ENCODE data around the gene E4F1. TPM values are rescaled to one million over a fixed set of nuclear protein-coding genes. Genes with fewer than 3 reads are reported as not detected.

The E4F1 gene
- total and polyA plus RNA-seq, 2 of the 13 experiments (the other 11 are each of a cell fraction or from before 2014, with no cell fraction given) = 13.8 to 19.5 TPM

DNA sequence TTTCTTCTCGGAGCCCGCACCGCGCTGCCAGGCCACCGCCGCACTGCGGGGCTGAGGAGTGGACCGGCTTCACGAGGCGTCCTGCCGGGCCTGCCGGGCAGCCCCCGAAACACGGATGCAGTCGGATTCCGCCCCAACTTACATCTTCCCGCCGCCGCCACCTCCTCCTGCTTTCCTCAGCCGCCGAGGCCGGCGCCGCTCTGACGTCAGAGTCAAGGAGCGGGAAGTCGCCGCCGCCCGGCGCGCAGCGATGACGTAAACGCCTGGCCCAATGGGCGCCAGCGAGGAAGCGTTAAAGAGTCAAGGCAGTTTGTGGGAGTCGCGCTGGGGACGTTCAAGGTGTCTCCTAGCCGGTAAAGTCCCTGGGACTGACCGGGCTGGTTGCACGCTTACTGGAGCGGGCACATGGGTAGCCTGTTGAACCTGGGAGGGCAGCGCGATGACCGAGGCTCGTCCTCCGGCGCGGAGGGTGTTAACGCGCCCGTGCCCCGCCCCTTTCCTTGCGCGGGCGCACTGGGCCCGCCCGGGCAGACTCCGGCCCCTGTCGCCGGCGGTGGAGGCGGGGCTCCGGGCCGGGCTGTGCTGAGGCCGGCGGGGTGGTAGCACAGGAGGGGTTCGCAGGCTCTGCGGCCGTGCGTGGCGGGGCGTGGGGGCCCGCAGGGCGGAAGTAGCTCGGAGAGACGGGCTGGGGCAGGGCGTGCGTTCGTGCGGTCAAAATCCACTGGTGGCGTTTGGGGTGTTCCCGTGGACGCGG is 44.7 kb downstream of the E4F1 start, which contains the start of gene RNPS1 (continued):
- TF ChIP-seq ZNF513 (CRISPR knock-in tag; conservative IDR thresholded peaks at IDR 0.05) (no peak; the same call in 1 of the 2 replicates), SRSF9 (IDR thresholded peaks at IDR 0.05; ENCODE audit: borderline replicate concordance, insufficient read depth, low read depth, low read length, poor library complexity, severe bottlenecking) (no peak), ZNF567 (CRISPR knock-in tag; IDR thresholded peaks at IDR 0.05; ENCODE audit: borderline replicate concordance) (peak; percentile 92; the same call in 1 of the 2 replicates), CCDC6 (CRISPR knock-in tag; IDR thresholded peaks at IDR 0.05) (peak; percentile 98), RXRB (CRISPR knock-in tag; IDR thresholded peaks at IDR 0.05; ENCODE audit: borderline replicate concordance) (peak; percentile 62; the same call in 1 of the 2 replicates), ZNF207 (IDR thresholded peaks at IDR 0.05; ENCODE audit: borderline replicate concordance) (no peak), ZSCAN29 (CRISPR knock-in tag; conservative IDR thresholded peaks at IDR 0.05) (peak; percentile 86), GATA4 (IDR thresholded peaks at IDR 0.05; ENCODE audit: borderline replicate concordance, low read depth) (peak; percentile 17; the same call in 1 of the 2 replicates), HNRNPLL (IDR thresholded peaks at IDR 0.05; ENCODE audit: low read depth, low read length, poor library complexity, severe bottlenecking) (peak; percentile 74)
- TF ChIP-seq, protein P1, sequence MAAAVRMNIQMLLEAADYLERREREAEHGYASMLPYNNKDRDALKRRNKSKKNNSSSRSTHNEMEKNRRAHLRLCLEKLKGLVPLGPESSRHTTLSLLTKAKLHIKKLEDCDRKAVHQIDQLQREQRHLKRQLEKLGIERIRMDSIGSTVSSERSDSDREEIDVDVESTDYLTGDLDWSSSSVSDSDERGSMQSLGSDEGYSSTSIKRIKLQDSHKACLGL (CRISPR knock-in tag; IDR thresholded peaks at IDR 0.05) = peak; percentile 96
- TF ChIP-seq, protein P2, sequence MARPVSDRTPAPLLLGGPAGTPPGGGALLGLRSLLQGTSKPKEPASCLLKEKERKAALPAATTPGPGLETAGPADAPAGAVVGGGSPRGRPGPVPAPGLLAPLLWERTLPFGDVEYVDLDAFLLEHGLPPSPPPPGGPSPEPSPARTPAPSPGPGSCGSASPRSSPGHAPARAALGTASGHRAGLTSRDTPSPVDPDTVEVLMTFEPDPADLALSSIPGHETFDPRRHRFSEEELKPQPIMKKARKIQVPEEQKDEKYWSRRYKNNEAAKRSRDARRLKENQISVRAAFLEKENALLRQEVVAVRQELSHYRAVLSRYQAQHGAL (CRISPR knock-in tag; IDR thresholded peaks at IDR 0.05; ENCODE audit: not compliant biosample characterization) = no peak
- TF ChIP-seq, protein P3, sequence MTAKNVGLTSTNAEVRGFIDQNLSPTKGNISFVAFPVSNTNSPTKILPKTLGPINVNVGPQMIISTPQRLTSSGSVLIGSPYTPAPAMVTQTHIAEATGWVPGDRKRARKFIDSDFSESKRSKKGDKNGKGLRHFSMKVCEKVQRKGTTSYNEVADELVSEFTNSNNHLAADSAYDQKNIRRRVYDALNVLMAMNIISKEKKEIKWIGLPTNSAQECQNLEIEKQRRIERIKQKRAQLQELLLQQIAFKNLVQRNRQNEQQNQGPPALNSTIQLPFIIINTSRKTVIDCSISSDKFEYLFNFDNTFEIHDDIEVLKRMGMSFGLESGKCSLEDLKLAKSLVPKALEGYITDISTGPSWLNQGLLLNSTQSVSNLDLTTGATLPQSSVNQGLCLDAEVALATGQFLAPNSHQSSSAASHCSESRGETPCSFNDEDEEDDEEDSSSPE (CRISPR knock-in tag; IDR thresholded peaks at IDR 0.05) = peak; percentile 98
- TF ChIP-seq, protein P4, sequence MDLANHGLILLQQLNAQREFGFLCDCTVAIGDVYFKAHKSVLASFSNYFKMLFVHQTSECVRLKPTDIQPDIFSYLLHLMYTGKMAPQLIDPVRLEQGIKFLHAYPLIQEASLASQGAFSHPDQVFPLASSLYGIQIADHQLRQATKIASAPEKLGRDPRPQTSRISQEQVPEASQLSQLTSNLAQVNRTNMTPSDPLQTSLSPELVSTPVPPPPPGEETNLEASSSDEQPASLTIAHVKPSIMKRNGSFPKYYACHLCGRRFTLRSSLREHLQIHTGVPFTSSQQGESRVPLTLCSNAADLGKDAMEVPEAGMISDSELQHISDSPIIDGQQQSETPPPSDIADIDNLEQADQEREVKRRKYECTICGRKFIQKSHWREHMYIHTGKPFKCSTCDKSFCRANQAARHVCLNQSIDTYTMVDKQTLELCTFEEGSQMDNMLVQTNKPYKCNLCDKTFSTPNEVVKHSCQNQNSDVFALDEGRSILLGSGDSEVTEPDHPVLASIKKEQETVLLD (CRISPR knock-in tag; IDR thresholded peaks at IDR 0.05; ENCODE audit: low read depth) = peak; percentile 81; the same call in 1 of the 2 replicates
- TF ChIP-seq, protein P5, sequence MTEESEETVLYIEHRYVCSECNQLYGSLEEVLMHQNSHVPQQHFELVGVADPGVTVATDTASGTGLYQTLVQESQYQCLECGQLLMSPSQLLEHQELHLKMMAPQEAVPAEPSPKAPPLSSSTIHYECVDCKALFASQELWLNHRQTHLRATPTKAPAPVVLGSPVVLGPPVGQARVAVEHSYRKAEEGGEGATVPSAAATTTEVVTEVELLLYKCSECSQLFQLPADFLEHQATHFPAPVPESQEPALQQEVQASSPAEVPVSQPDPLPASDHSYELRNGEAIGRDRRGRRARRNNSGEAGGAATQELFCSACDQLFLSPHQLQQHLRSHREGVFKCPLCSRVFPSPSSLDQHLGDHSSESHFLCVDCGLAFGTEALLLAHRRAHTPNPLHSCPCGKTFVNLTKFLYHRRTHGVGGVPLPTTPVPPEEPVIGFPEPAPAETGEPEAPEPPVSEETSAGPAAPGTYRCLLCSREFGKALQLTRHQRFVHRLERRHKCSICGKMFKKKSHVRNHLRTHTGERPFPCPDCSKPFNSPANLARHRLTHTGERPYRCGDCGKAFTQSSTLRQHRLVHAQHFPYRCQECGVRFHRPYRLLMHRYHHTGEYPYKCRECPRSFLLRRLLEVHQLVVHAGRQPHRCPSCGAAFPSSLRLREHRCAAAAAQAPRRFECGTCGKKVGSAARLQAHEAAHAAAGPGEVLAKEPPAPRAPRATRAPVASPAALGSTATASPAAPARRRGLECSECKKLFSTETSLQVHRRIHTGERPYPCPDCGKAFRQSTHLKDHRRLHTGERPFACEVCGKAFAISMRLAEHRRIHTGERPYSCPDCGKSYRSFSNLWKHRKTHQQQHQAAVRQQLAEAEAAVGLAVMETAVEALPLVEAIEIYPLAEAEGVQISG (CRISPR knock-in tag; IDR thresholded peaks at IDR 0.05) = peak; percentile 80
